Activated B cell treated with CpG ODN at 0.5 μM for 24 hours (primary cell): Measurements from ENCODE around the gene ELL. TPM values are rescaled to one million over a fixed set of nuclear protein-coding genes. Genes with fewer than 3 reads are reported as not detected.
"Not testable (repeated sequence)": the region's sequence is repeated elsewhere in the genome, so short reads cannot be mapped to it uniquely, and the experiment has no call there.

ENCODE experiments used
- ATAC-seq: fragments of 200-7000 bp; cut with Tn5 transposase; one replicate; pipeline ENCODE4 v1.10.0; 2021; ENCODE audit warnings: low read depth, mild to moderate bottlenecking, moderate library complexity
- CTCF ChIA-PET: fragments of 350-600 bp; sonication (Branson Sonifier 250); formaldehyde crosslinking; loops from one replicate; lab custom pipeline; 2021; ENCODE audit warnings: antibody characterized with exemption; lab: Charles Lee
- POLR2A ChIA-PET: fragments of 350-600 bp; sonication (Branson Sonifier 250); formaldehyde crosslinking; loops from one replicate; lab custom pipeline; 2021; ENCODE audit warnings: antibody characterized with exemption; lab: Charles Lee
- DNase-seq: peaks from one replicate; pipeline ENCODE4 v3.0.0; 2022
- H3K27ac Mint-ChIP-seq: one replicate; pipeline ENCODE4 v1.8.0; 2020; ENCODE audit warnings: mixed read lengths
- H3K27me3 Mint-ChIP-seq: one replicate; pipeline ENCODE4 v1.8.0; 2021; ENCODE audit warnings: mixed read lengths
- H3K36me3 Mint-ChIP-seq: one replicate; pipeline ENCODE4 v1.8.0; 2021; ENCODE audit warnings: low read depth, mixed read lengths
- H3K4me1 Mint-ChIP-seq: one replicate; pipeline ENCODE4 v1.8.0; 2021; ENCODE audit warnings: mixed read lengths
- H3K4me3 Mint-ChIP-seq: one replicate; pipeline ENCODE4 v1.8.0; 2020; ENCODE audit warnings: mild to moderate bottlenecking, mixed read lengths
- H3K9me3 Mint-ChIP-seq: one replicate; pipeline ENCODE4 v1.8.0; 2020; ENCODE audit warnings: mixed read lengths
- intact Hi-C: fragments of 100-400 bp; cut with micrococcal nuclease; formaldehyde crosslinking; loops from one replicate; pipeline ENCODE4 v1.15.1; 2024
- total RNA-seq: library from RNA; stranded (reverse); gene quantifications from 2 replicates; pipeline ENCODE4 v1.2.3, GENCODE V29; 2022
- TF ChIP-seq, protein P1 (sequence below): fragments of 200-600 bp; IDR thresholded peaks from one replicate; pipeline ENCODE4 v1.8.0; 2022; ENCODE audit warnings: antibody characterized with exemption, mild to moderate bottlenecking

Gene ELL
- total RNA-seq, 1 donor from 2014 or later, result 32.6 TPM

DNA sequence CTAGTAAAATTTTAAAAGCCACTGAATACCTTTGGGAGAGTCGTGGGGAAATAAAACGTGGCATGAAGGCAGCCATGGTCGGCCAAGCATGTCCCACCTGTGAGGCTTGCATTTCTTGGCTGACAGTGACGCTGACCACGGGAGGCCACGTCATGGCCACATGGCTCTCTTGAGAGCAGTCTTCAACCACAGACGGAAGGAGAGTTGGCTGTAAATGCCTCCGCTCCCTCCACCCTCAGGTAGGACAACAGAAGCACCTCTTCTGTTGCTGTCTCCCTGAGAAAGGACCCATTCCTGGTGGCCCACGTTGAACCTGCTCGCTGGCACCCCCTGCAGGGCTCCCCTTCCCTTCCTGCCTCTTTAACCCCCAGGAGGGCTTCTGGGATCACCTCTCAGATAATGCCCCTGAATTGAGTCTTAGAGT is 113.8 kb downstream of the ELL start:
- no peaks in the 10 kb centered on the region for H3K9me3 Mint-ChIP-seq
- POLR2A ChIA-PET, result interaction anchor here (1.2 kb wide), 1 partner anchor 11 kb away, joined by 3 read pairs; the partner anchor contains the start of gene SSBP4
- H3K27ac Mint-ChIP-seq, result peak overlapping the region; percentile 76
- peaks cover 24% of the 10 kb centered on the region for H3K4me1 Mint-ChIP-seq
- peak overlapping the region; percentile 53 for H3K4me3 Mint-ChIP-seq
- DNase-seq, result peak; percentile 81
- intact Hi-C loops, result loop anchor here (1.0 to 5.0 kb wide), 3 partner anchors 11 to 36 kb away; partner anchors contain the start of gene LRRC25
- TF ChIP-seq, protein P1, sequence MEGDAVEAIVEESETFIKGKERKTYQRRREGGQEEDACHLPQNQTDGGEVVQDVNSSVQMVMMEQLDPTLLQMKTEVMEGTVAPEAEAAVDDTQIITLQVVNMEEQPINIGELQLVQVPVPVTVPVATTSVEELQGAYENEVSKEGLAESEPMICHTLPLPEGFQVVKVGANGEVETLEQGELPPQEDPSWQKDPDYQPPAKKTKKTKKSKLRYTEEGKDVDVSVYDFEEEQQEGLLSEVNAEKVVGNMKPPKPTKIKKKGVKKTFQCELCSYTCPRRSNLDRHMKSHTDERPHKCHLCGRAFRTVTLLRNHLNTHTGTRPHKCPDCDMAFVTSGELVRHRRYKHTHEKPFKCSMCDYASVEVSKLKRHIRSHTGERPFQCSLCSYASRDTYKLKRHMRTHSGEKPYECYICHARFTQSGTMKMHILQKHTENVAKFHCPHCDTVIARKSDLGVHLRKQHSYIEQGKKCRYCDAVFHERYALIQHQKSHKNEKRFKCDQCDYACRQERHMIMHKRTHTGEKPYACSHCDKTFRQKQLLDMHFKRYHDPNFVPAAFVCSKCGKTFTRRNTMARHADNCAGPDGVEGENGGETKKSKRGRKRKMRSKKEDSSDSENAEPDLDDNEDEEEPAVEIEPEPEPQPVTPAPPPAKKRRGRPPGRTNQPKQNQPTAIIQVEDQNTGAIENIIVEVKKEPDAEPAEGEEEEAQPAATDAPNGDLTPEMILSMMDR, result no peak
- H3K27me3 Mint-ChIP-seq, result peaks cover 18% of the 10 kb centered on the region
- peak; percentile 88 for ATAC-seq
- CTCF ChIA-PET, result no interaction called here
- H3K36me3 Mint-ChIP-seq, result no peaks in the 10 kb centered on the region

DNA sequence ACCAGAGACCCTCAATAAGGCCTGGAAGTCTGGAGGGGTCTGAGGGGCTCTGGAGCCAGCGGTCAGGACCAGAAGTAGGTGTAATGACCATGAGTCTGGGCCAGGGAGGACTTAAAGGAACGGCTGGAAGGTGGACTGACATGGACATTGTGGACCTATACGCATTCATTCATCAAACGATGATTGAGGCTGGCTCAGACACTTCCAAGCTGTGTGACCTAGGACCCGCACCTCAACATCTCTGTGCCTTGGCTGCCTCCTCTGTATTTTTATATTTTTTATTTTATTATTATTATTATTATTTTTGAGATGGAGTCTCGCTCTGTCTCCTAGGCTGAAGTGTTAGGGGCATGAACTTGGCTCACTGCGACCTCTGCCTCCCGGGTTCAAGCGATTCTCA is 115.1 kb downstream of the ELL start:
- POLR2A ChIA-PET, result no interaction called here

DNA sequence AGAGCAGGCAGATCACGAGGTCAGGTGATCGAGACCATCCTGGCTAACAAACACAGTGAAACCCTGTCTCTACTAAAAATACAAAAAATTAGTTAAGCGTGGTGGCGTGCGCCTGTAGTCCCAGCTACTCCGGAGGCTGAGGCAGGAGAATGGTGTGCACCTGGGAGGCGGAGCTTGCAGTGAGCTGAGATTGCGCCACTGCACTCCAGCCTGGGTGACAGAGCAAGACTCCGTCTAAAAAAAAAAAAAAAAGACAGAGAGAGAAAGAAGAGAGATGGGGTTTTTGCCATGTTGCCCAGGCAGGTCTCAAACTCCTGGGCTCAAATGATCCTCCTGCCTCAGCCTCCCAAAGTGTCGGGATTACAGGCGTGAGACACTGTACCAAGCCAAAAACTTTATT is 116.1 kb downstream of the ELL start:
- H3K36me3 Mint-ChIP-seq, result not testable (repeated sequence)

More for the DNA sequence above, 115.1 kb downstream of the ELL start:
- Mint-ChIP-seq H3K27me3 (peaks cover 9% of the 10 kb centered on the region), H3K27ac (no peak overlapping the region), H3K36me3 (no peaks in the 10 kb centered on the region), H3K4me1 (peaks cover 37% of the 10 kb centered on the region), H3K4me3 (no peak overlapping the region), H3K9me3 (no peaks in the 10 kb centered on the region)
- TF ChIP-seq, protein P1, result no peak
- intact Hi-C loops, result loop anchor here (5.0 kb wide), 1 partner anchor 34 kb away; no protein-coding TSS in a partner anchor
- no peak for ATAC-seq
- DNase-seq, result no peak
- CTCF ChIA-PET, result interaction anchor here (1.4 kb wide), 1 partner anchor 18 kb away, joined by 3 read pairs; no protein-coding TSS in a partner anchor

DNA sequence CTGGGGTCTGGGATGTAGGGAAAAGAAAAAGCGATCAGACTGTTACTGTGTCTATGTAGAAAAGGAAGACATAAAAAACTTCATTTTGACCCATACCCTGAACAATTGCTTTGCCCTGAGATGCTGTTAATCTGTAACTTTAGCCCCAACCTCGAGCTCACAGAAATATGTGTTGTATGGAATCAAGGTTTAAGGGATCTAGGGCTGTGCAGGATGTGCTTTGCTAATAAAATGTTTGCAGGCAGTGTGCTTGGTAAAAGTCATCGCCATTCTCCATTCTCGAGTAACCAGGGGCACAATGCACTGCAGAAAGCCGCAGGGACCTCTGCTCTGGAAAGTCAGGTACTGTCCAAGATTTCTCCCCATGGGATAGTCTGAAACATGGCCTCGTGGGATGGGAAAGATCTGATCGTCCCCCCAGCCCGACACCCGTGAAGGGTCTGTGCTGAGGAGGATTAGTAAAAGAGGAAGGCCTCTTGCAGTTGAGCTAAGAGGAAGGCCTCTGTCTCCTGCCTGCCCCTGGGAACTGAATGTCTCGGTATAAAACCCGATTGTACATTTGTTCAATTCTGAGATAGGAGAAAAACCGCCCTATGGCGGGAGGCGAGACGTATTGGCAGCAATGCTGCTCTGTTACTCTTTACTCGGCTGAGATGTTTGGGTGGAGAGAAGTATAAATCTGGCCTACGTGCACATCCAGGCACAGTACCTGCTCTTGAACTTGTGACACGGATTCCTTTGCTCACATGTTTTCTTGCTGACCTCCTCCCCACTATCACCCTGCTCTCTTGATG is 119.2 kb downstream of the ELL start:
- not testable (repeated sequence) for H3K9me3 Mint-ChIP-seq, H3K27me3 Mint-ChIP-seq, ATAC-seq, DNase-seq, H3K36me3 Mint-ChIP-seq
- intact Hi-C loops, result loop anchor here (1.0 kb wide), 2 partner anchors 10 to 14 kb away; no protein-coding TSS in a partner anchor
- Mint-ChIP-seq H3K27ac (peak overlapping the region; percentile 88), H3K4me3 (peak overlapping the region; percentile 51), H3K4me1 (peaks cover 44% of the 10 kb centered on the region)
- POLR2A ChIA-PET, result interaction anchor here (0.6 to 1.7 kb wide), 5 partner anchors 9 to 123 kb away, joined by 3 to 8 read pairs (median 5); no protein-coding TSS in a partner anchor
- CTCF ChIA-PET, result interaction anchor here (1.1 to 2.2 kb wide), 3 partner anchors 14 to 74 kb away, joined by 3 to 12 read pairs (median 5); no protein-coding TSS in a partner anchor

More for the DNA sequence above, 116.1 kb downstream of the ELL start:
- not testable (repeated sequence) for H3K27ac Mint-ChIP-seq, H3K9me3 Mint-ChIP-seq, DNase-seq, ATAC-seq, H3K4me3 Mint-ChIP-seq, H3K27me3 Mint-ChIP-seq
- intact Hi-C loops, result loop anchor here (5.0 kb wide), 1 partner anchor 33 kb away; no protein-coding TSS in a partner anchor
- CTCF ChIA-PET, result interaction anchor here (1.4 kb wide), 1 partner anchor 17 kb away, joined by 3 read pairs; no protein-coding TSS in a partner anchor
- H3K4me1 Mint-ChIP-seq, result peaks cover 46% of the 10 kb centered on the region
- POLR2A ChIA-PET, result interaction anchor here (0.6 kb wide), 1 partner anchor 547 kb away, joined by 4 read pairs; no protein-coding TSS in a partner anchor

DNA sequence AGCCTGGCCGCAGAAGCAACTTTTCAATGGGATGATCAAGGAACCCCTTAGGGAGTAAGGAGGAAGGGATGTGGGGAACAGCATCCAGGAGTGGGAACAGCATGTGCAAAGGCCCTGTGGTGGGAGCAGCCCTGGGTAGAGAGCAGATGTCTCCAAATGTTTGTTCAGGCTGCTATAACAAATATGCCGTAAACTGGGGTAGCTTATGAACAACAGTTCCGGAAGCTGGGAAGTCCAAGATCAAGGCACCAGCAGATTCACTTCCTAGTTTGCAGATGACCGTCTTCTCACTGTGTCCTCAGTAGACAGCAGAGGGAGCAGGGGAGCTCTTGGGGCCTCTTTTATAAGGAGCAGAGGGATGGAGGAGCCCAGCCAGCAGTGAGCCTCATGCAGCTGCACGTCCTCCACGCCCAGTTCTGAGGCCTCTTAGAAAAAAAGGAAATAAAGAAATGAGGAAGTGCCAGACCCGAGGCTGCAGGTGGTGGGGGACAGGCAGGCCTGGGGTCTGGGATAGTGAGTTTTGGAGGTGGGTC is 120.2 kb downstream of the ELL start:
- Mint-ChIP-seq H3K4me3 (peak overlapping the region; percentile 70), H3K9me3 (no peaks in the 10 kb centered on the region), H3K36me3 (no peaks in the 10 kb centered on the region), H3K27ac (peak overlapping the region; percentile 88), H3K27me3 (no peaks in the 10 kb centered on the region), H3K4me1 (peaks cover 52% of the 10 kb centered on the region)
- CTCF ChIA-PET, result interaction anchor here (1.0 to 2.2 kb wide), 6 partner anchors 10 to 122 kb away, joined by 3 to 12 read pairs (median 4); no protein-coding TSS in a partner anchor
- intact Hi-C loops, result loop anchor here (1.0 kb wide), 3 partner anchors 9 to 13 kb away; no protein-coding TSS in a partner anchor
- TF ChIP-seq, protein P1, result no peak
- peak; percentile 74 for ATAC-seq
- POLR2A ChIA-PET, result interaction anchor here (0.6 to 2.8 kb wide), 7 partner anchors 8 to 122 kb away, joined by 3 to 12 read pairs (median 5); partner anchors contain the start of gene JUND
- peak; percentile 50 for DNase-seq
